GM20000 (cell line): ENCODE measurements around the gene C1QTNF4.

Experiments used
- DNase-seq: peaks from one replicate; pipeline ENCODE4 v3.0.0; 2012; ENCODE audit warnings: low spot score
- TF ChIP-seq, protein P1 (sequence below): IDR thresholded peaks from 2 replicates; pipeline ENCODE4 v1.5.1; 2012; ENCODE audit warnings: mild to moderate bottlenecking, control low read depth; ENCODE audit errors: extremely low read depth, missing control alignments

Gene C1QTNF4

GRCh38 chr11:47587039-47587716 lies 7.0 kb downstream of the C1QTNF4 start:
- TF ChIP-seq, protein P1, sequence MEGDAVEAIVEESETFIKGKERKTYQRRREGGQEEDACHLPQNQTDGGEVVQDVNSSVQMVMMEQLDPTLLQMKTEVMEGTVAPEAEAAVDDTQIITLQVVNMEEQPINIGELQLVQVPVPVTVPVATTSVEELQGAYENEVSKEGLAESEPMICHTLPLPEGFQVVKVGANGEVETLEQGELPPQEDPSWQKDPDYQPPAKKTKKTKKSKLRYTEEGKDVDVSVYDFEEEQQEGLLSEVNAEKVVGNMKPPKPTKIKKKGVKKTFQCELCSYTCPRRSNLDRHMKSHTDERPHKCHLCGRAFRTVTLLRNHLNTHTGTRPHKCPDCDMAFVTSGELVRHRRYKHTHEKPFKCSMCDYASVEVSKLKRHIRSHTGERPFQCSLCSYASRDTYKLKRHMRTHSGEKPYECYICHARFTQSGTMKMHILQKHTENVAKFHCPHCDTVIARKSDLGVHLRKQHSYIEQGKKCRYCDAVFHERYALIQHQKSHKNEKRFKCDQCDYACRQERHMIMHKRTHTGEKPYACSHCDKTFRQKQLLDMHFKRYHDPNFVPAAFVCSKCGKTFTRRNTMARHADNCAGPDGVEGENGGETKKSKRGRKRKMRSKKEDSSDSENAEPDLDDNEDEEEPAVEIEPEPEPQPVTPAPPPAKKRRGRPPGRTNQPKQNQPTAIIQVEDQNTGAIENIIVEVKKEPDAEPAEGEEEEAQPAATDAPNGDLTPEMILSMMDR, result no peak
- DNase-seq, result no peak

- no peak for DNase-seq
Observed at GRCh38 chr11:47586098-47586855, 7.9 kb downstream of the C1QTNF4 start, which contains the start of gene FAM180B. Gene FAM180B (plus strand): TSS chr11:47586678. CDS start chr11:47586769, 91 bp downstream.

DNA sequence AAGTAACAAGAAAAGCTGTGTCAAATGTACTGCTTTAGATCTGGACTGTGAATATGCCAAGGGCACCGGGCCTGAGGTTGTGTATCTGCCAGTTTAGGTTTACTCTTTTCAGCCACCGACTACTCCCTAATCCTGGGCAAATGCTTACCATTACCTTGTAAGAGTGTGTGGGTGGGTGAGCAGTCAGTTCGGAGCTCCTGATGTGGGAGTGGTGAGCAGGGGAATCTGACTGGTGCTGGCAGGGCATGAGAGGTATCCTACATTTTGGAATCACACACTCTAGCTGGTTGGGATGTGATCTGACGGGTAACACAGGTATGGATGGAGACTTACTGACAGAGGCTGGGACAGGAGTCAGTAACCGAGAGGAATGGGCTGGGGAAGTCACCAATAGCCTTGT lies 10.4 kb downstream of the C1QTNF4 start:
- TF ChIP-seq, protein P1, result no peak
- DNase-seq, result no peak

More at GRCh38 chr11:47586098-47586855, 7.9 kb downstream of the C1QTNF4 start, which contains the start of gene FAM180B:
- TF ChIP-seq, protein P1, result no peak

- TF ChIP-seq, protein P1, result no peak
- DNase-seq, result peak; percentile 91
Observed at GRCh38 chr11:47578524-47579494, 15.4 kb downstream of the C1QTNF4 start, which contains the start of the genes KBTBD4 and NDUFS3. Gene KBTBD4 (minus strand): TSS chr11:47578970. CDS start chr11:47578951, 19 bp downstream. Gene NDUFS3 (plus strand): TSS chr11:47579074. CDS start chr11:47579092, 18 bp downstream.

GRCh38 chr11:47577460-47578041 lies 16.7 kb downstream of the C1QTNF4 start:
- DNase-seq, result no peak
- TF ChIP-seq, protein P1, result no peak

- TF ChIP-seq, protein P1, result no peak
- DNase-seq, result no peak
Observed at GRCh38 chr11:47573321-47573720, 20.9 kb downstream of the C1QTNF4 start.
